SJSA1 (cell line): ENCODE data around the gene CCL25. TPM values are rescaled to one million over a fixed set of nuclear protein-coding genes. Genes with fewer than 3 reads are reported as not detected.

Experiments
- DNase-seq, 2 experiments: peaks; one replicate each; pipeline ENCODE4 v3.0.0-alpha.2; 2015 to 2020; ENCODE audit warnings: low spot score in 2 of 2, low read depth in 1 of 2
- H3K27ac ChIP-seq: fragments of 250-450 bp; sonication (Bioruptor Pico); 2 replicates; pipeline ENCODE4 v1.5.1; 2020; ENCODE audit warnings: mild to moderate bottlenecking, moderate library complexity
- H3K27me3 ChIP-seq: fragments of 250-450 bp; sonication (Bioruptor Pico); replicated peaks from 2 replicates; pipeline ENCODE4 v1.5.1; 2020; ENCODE audit warnings: mild to moderate bottlenecking, moderate library complexity
- H3K36me3 ChIP-seq: fragments of 250-450 bp; sonication (Bioruptor Pico); 2 replicates; pipeline ENCODE4 v1.5.1; 2020; ENCODE audit warnings: mild to moderate bottlenecking
- H3K4me1 ChIP-seq: fragments of 250-450 bp; sonication (Bioruptor Pico); replicated peaks from 2 replicates; pipeline ENCODE4 v1.6.1; 2021; ENCODE audit warnings: mild to moderate bottlenecking
- H3K4me3 ChIP-seq: fragments of 250-450 bp; sonication (Bioruptor Pico); 2 replicates; pipeline ENCODE4 v1.5.1; 2020; ENCODE audit warnings: mild to moderate bottlenecking
- H3K9me3 ChIP-seq: fragments of 250-450 bp; sonication (Bioruptor Pico); replicated peaks from 2 replicates; pipeline ENCODE4 v1.5.1; 2020; ENCODE audit warnings: mild to moderate bottlenecking
- total RNA-seq: library from RNA; depleted of rRNA; stranded (reverse); fragments of >200 nt; shearing (Covaris generic); gene quantifications from 2 replicates; pipeline ENCODE4 v1.2.3, GENCODE V29; 2014

The CCL25 gene
- total RNA-seq, 1 experiment from 2014 or later: not detected

GRCh38 chr19:8057545-8058270 lies 5.1 kb downstream of the CCL25 start:
- H3K4me3 ChIP-seq: no peak overlapping the region
- no peaks in the 10 kb centered on the region for H3K27me3 ChIP-seq
- H3K36me3 ChIP-seq: no peaks in the 10 kb centered on the region
- no peaks in the 10 kb centered on the region for H3K9me3 ChIP-seq
- DNase-seq: no peak
- H3K4me1 ChIP-seq: no peaks in the 10 kb centered on the region
- no peak overlapping the region for H3K27ac ChIP-seq

GRCh38 chr19:8064911-8065874 lies 12.6 kb downstream of the CCL25 start:
- Histone ChIP-seq H3K4me1 (no peaks in the 10 kb centered on the region), H3K9me3 (peaks cover 9% of the 10 kb centered on the region), H3K36me3 (no peaks in the 10 kb centered on the region), H3K27ac (no peak overlapping the region), H3K27me3 (no peaks in the 10 kb centered on the region), H3K4me3 (no peak overlapping the region)
- DNase-seq: no peak

GRCh38 chr19:8065875-8066261 lies 13.3 kb downstream of the CCL25 start:
- Histone ChIP-seq H3K9me3 (peaks cover 9% of the 10 kb centered on the region), H3K27ac (no peak overlapping the region), H3K4me1 (no peaks in the 10 kb centered on the region), H3K27me3 (no peaks in the 10 kb centered on the region), H3K36me3 (no peaks in the 10 kb centered on the region), H3K4me3 (no peak overlapping the region)
- no peak for DNase-seq

- no peak for DNase-seq
- Histone ChIP-seq H3K4me1 (no peaks in the 10 kb centered on the region), H3K9me3 (peaks cover 9% of the 10 kb centered on the region), H3K27ac (no peak overlapping the region), H3K36me3 (no peaks in the 10 kb centered on the region), H3K4me3 (no peak overlapping the region), H3K27me3 (no peaks in the 10 kb centered on the region)
Measured at GRCh38 chr19:8069096-8069973, 16.8 kb downstream of the CCL25 start.

GRCh38 chr19:8071912-8072311 lies 19.4 kb downstream of the CCL25 start:
- Histone ChIP-seq H3K9me3 (peaks cover 9% of the 10 kb centered on the region), H3K36me3 (no peaks in the 10 kb centered on the region), H3K27ac (no peak overlapping the region), H3K4me1 (no peaks in the 10 kb centered on the region), H3K4me3 (no peak overlapping the region), H3K27me3 (no peaks in the 10 kb centered on the region)
- DNase-seq: no peak

- no peak overlapping the region for H3K4me3 ChIP-seq
- no peak for DNase-seq
- H3K27me3 ChIP-seq: no peaks in the 10 kb centered on the region
- H3K4me1 ChIP-seq: no peaks in the 10 kb centered on the region
- no peaks in the 10 kb centered on the region for H3K36me3 ChIP-seq
- H3K27ac ChIP-seq: no peak overlapping the region
- peaks cover 4% of the 10 kb centered on the region for H3K9me3 ChIP-seq
Measured at GRCh38 chr19:8074501-8074900, 21.9 kb downstream of the CCL25 start.

GRCh38 chr19:8075158-8076074 lies 22.9 kb downstream of the CCL25 start:
- no peak for DNase-seq
- no peak overlapping the region for H3K4me3 ChIP-seq
- H3K27ac ChIP-seq: no peak overlapping the region
- no peaks in the 10 kb centered on the region for H3K4me1 ChIP-seq
- H3K9me3 ChIP-seq: no peaks in the 10 kb centered on the region; the same call in 1 of the 2 replicates
- H3K27me3 ChIP-seq: peaks cover 5% of the 10 kb centered on the region
- H3K36me3 ChIP-seq: no peaks in the 10 kb centered on the region

GRCh38 chr19:8079988-8080387 lies 27.4 kb downstream of the CCL25 start:
- Histone ChIP-seq H3K9me3 (no peaks in the 10 kb centered on the region), H3K4me3 (no peak overlapping the region), H3K36me3 (no peaks in the 10 kb centered on the region), H3K4me1 (no peaks in the 10 kb centered on the region), H3K27ac (no peak overlapping the region), H3K27me3 (peaks cover 5% of the 10 kb centered on the region)
- no peak for DNase-seq

GRCh38 chr19:8080832-8081231 lies 28.3 kb downstream of the CCL25 start:
- no peaks in the 10 kb centered on the region for H3K36me3 ChIP-seq
- no peak overlapping the region for H3K27ac ChIP-seq
- H3K4me1 ChIP-seq: no peaks in the 10 kb centered on the region
- H3K9me3 ChIP-seq: no peaks in the 10 kb centered on the region
- H3K4me3 ChIP-seq: no peak overlapping the region
- DNase-seq: no peak
- peaks cover 5% of the 10 kb centered on the region for H3K27me3 ChIP-seq

- no peaks in the 10 kb centered on the region for H3K36me3 ChIP-seq
- DNase-seq: no peak
- H3K27ac ChIP-seq: no peak overlapping the region
- H3K27me3 ChIP-seq: peaks cover 5% of the 10 kb centered on the region
- H3K9me3 ChIP-seq: no peaks in the 10 kb centered on the region
- H3K4me1 ChIP-seq: no peaks in the 10 kb centered on the region
- no peak overlapping the region for H3K4me3 ChIP-seq
Measured at GRCh38 chr19:8081569-8082550, 29.3 kb downstream of the CCL25 start.

GRCh38 chr19:8083141-8083540 lies 30.6 kb downstream of the CCL25 start:
- H3K4me1 ChIP-seq: no peaks in the 10 kb centered on the region
- no peak overlapping the region for H3K27ac ChIP-seq
- H3K4me3 ChIP-seq: no peak overlapping the region
- H3K9me3 ChIP-seq: no peaks in the 10 kb centered on the region; the same call in 1 of the 2 replicates
- no peak for DNase-seq
- no peaks in the 10 kb centered on the region for H3K36me3 ChIP-seq
- peaks cover 5% of the 10 kb centered on the region for H3K27me3 ChIP-seq

GRCh38 chr19:8084152-8084551 lies 31.6 kb downstream of the CCL25 start:
- DNase-seq: no peak
- Histone ChIP-seq H3K9me3 (no peaks in the 10 kb centered on the region; the same call in 1 of the 2 replicates), H3K27me3 (peaks cover 5% of the 10 kb centered on the region), H3K4me3 (no peak overlapping the region), H3K4me1 (no peaks in the 10 kb centered on the region), H3K27ac (no peak overlapping the region), H3K36me3 (no peaks in the 10 kb centered on the region)
